Measurements from ENCODE around the gene HSPBAP1. TPM values are rescaled to one million over a fixed set of nuclear protein-coding genes. Genes with fewer than 3 reads are reported as not detected.
A peak's percentile ranks its signal among the peaks of the same experiment; 100 is the strongest.

The HSPBAP1 gene
- total and polyA plus RNA-seq, 2 of the 13 experiments (the other 11 are each of a cell fraction or from before 2014, with no cell fraction given) = 4.2 to 5.1 TPM

GRCh38 chr3:122692674-122693073 lies 101.0 kb downstream of the HSPBAP1 start:
- H3K36me3 ChIP-seq (replicated peaks in 1 of 2; ENCODE audit: control insufficient read depth in 1 of 2, insufficient read depth in 2 of 2, low read length in 2 of 2) = no peaks in the 10 kb centered on the region; a peak in 1 of 5 replicates
- ChIA-PET POLR2A (no interaction called here), CTCF (ENCODE audit: low intra/inter-chr PET ratio, low total read pairs) (no interaction called here)
- no peak overlapping the region for H3K4me3 ChIP-seq (replicated peaks in 1 of 3; ENCODE audit: insufficient read depth in 1 of 3, low read depth in 2 of 3, low read length in 3 of 3)
- DNase-seq (ENCODE audit: low spot score) (peak; percentile 70), ATAC-seq (peak; percentile 79), FAIRE-seq (peak; percentile 74)
- H3K27me3 ChIP-seq (ENCODE audit: control insufficient read depth in 1 of 2, insufficient read depth in 2 of 2, low read length in 2 of 2) = no peaks in the 10 kb centered on the region
- no peaks in the 10 kb centered on the region for H4K20me1 ChIP-seq (ENCODE audit: insufficient read depth, low read length)
- H2AFZ ChIP-seq (ENCODE audit: low read length) = no peak overlapping the region
- peaks cover 49% of the 10 kb centered on the region for H3K4me1 ChIP-seq (ENCODE audit: insufficient read depth, low read length)
- intact Hi-C loops (cut with micrococcal nuclease; ENCODE audit: unreplicated experiment) (no loop called here), in situ Hi-C loops (cut with HindIII; ENCODE audit: extremely low pct_ligation_motif_present, low pct_unique_long_range_greater_than_20kb) (loop anchor here (25.0 kb wide), 1 partner anchor 1130 kb away; the partner anchor contains the start of gene ARGFX)
- H3K27ac ChIP-seq (ENCODE audit: extremely low read length, insufficient read depth, low read length) = no peak overlapping the region
- H3K79me2 ChIP-seq (ENCODE audit: insufficient read depth, low read length) = no peaks in the 10 kb centered on the region
- WGBS (ENCODE audit: low lambda C conversion rate) = 24% methylated on average over 3 of the region's 3 CpGs
- H3K4me2 ChIP-seq (ENCODE audit: low read depth, low read length) = no peak overlapping the region
- BruUV-seq (replicated peaks) = no TSS peak
- no peak overlapping the region for H3K9ac ChIP-seq (ENCODE audit: insufficient read depth, low read depth, low read length)
- H3K9me3 ChIP-seq (ENCODE audit: low read length) = no peaks in the 10 kb centered on the region
- TF ChIP-seq SOX5 (CRISPR knock-in tag; IDR thresholded peaks at IDR 0.05; ENCODE audit: borderline replicate concordance) = peak; percentile 40; the same call in 1 of the 2 replicates
- TF ChIP-seq ZNF609 (CRISPR knock-in tag; IDR thresholded peaks at IDR 0.05; ENCODE audit: borderline replicate concordance) = peak; percentile 38; the same call in 1 of the 2 replicates
- peak; percentile 61 for TF ChIP-seq TCF7L2 (IDR thresholded peaks at IDR 0.05; ENCODE audit: low read depth, low read length)
- TF ChIP-seq ZFX (CRISPR knock-in tag; IDR thresholded peaks at IDR 0.05; ENCODE audit: low read depth) = no peak
- TF ChIP-seq GATAD2A (CRISPR knock-in tag; IDR thresholded peaks at IDR 0.05) = peak; percentile 81
- TF ChIP-seq ZKSCAN5 (CRISPR knock-in tag; IDR thresholded peaks at IDR 0.05) = no peak
- peak; percentile 39; the same call in 1 of the 2 replicates for TF ChIP-seq NCOA2 (CRISPR knock-in tag; IDR thresholded peaks at IDR 0.05)
- TF ChIP-seq BCL6 (CRISPR knock-in tag; IDR thresholded peaks at IDR 0.05) = peak; percentile 84
- peak; percentile 33 for TF ChIP-seq PAXIP1 (CRISPR knock-in tag; conservative IDR thresholded peaks at IDR 0.05)
- no peak for TF ChIP-seq ZNF276 (CRISPR knock-in tag; IDR thresholded peaks at IDR 0.05; ENCODE audit: low read depth)
- TF ChIP-seq HNRNPK (IDR thresholded peaks at IDR 0.05; ENCODE audit: low read depth, low read length, poor library complexity, severe bottlenecking) = no peak
- TF ChIP-seq ZBTB39 (CRISPR knock-in tag; IDR thresholded peaks at IDR 0.05) = no peak

Data from HepG2 (cell line).